IMR-90 (cell line): ENCODE data around the gene MYH11. TPM values are rescaled to one million over a fixed set of nuclear protein-coding genes. Genes with fewer than 3 reads are reported as not detected.

Experiments used
- ATAC-seq: fragments of 200-7000 bp; cut with Tn5 transposase; 2 replicates; pipeline ENCODE4 v1.9.1; 2020; ENCODE audit warnings: low read depth, mild to moderate bottlenecking, moderate library complexity
- BruUV-seq: library from RNA; stranded (reverse); fragments of 400-500 nt; replicated peaks from 2 replicates; lab custom pipeline; 2021; lab: Mats Ljungman, UMichigan
- CTCF ChIA-PET: fragments of 300-600 bp; formaldehyde crosslinking; extraction: SDS; loops from one replicate; lab custom pipeline; 2021; ENCODE audit warnings: antibody characterized with exemption; lab: Yijun Ruan, JAX
- POLR2A ChIA-PET: fragments of 300-600 bp; sonication (Branson Sonifier 250); formaldehyde crosslinking; loops from one replicate; lab custom pipeline; 2022; ENCODE audit warnings: antibody characterized with exemption; ENCODE audit not compliant: unreplicated experiment; lab: Charles Lee
- DNase-seq: peaks from one replicate; pipeline ENCODE4 v3.0.0; 2013
- H2AFZ ChIP-seq: replicated peaks from 2 replicates; pipeline ENCODE3; 2013; ENCODE audit warnings: low read length, mild to moderate bottlenecking; ENCODE audit not compliant: poor library complexity
- H2AK5ac ChIP-seq: 2 replicates; pipeline ENCODE4 v1.6.1; 2013; ENCODE audit warnings: low read depth, low read length, inconsistent platforms
- H2AK9ac ChIP-seq: replicated peaks from 2 replicates; pipeline ENCODE3; 2013; ENCODE audit warnings: mild to moderate bottlenecking, low read depth, low read length, moderate library complexity; ENCODE audit not compliant: poor library complexity
- H2BK120ac ChIP-seq: 2 replicates; pipeline ENCODE4 v1.6.1; 2013; ENCODE audit warnings: low read depth, low read length, inconsistent platforms
- H2BK15ac ChIP-seq: 3 replicates; pipeline ENCODE4 v1.6.1; 2013; ENCODE audit warnings: low read depth, low read length, inconsistent platforms
- H2BK20ac ChIP-seq: 2 replicates; pipeline ENCODE4 v1.6.1; 2013; ENCODE audit warnings: low read depth, mild to moderate bottlenecking, inconsistent platforms, low read length, moderate library complexity
- H2BK5ac ChIP-seq: 2 replicates; pipeline ENCODE4 v1.6.1; 2013; ENCODE audit warnings: mild to moderate bottlenecking, low read depth, low read length, inconsistent platforms; ENCODE audit not compliant: poor library complexity, severe bottlenecking
- H3K14ac ChIP-seq: replicated peaks from 2 replicates; pipeline ENCODE4 v1.6.1; 2013; ENCODE audit warnings: low read depth, low read length, inconsistent platforms
- H3K18ac ChIP-seq: 2 replicates; pipeline ENCODE4 v1.6.1; 2013; ENCODE audit warnings: low read depth, low read length, control low read depth
- H3K23ac ChIP-seq: 2 replicates; pipeline ENCODE4 v1.6.1; 2013; ENCODE audit warnings: low read depth, low read length, inconsistent platforms
- H3K27ac ChIP-seq: 2 replicates; pipeline ENCODE4 v1.5.1; 2013; ENCODE audit warnings: mild to moderate bottlenecking, control low read depth, low read length; ENCODE audit not compliant: insufficient read depth
- H3K27me3 ChIP-seq: 2 replicates; pipeline ENCODE4 v1.6.1; 2013; ENCODE audit warnings: low read length; ENCODE audit not compliant: control insufficient read depth, insufficient read depth
- H3K36me3 ChIP-seq: 2 replicates; pipeline ENCODE4 v1.6.1; 2013; ENCODE audit warnings: low read length, mixed read lengths; ENCODE audit not compliant: control insufficient read depth, insufficient read depth
- H3K4ac ChIP-seq: 2 replicates; pipeline ENCODE4 v1.6.1; 2013; ENCODE audit warnings: low read depth, low read length, inconsistent platforms
- H3K4me1 ChIP-seq: 2 replicates; pipeline ENCODE4 v1.6.1; 2013; ENCODE audit warnings: low read length, mixed read lengths; ENCODE audit not compliant: control insufficient read depth, insufficient read depth
- H3K4me2 ChIP-seq: 2 replicates; pipeline ENCODE4 v1.6.1; 2013; ENCODE audit warnings: low read depth, mild to moderate bottlenecking, control low read depth, low read length, moderate library complexity
- H3K4me3 ChIP-seq: 2 replicates; pipeline ENCODE4 v1.5.1; 2013; ENCODE audit warnings: low read depth, mild to moderate bottlenecking, control low read depth, low read length, moderate library complexity; ENCODE audit not compliant: insufficient read depth
- H3K56ac ChIP-seq: 2 replicates; pipeline ENCODE4 v1.6.1; 2013; ENCODE audit warnings: low read length, inconsistent platforms; ENCODE audit not compliant: insufficient read depth; ENCODE audit errors: extremely low read depth
- H3K79me1 ChIP-seq, 2 experiments: 2 replicates each; pipeline ENCODE4 v1.6.1; 2013; ENCODE audit warnings: low read length in 2 of 2, inconsistent platforms in 1 of 2, low read depth in 1 of 2
- H3K9ac ChIP-seq: 2 replicates; pipeline ENCODE4 v1.6.1; 2013; ENCODE audit warnings: low read depth, low read length, control low read depth
- H3K9me1 ChIP-seq: 2 replicates; pipeline ENCODE4 v1.6.1; 2013; ENCODE audit warnings: low read length, inconsistent platforms; ENCODE audit not compliant: insufficient read depth
- H3K9me3 ChIP-seq: 2 replicates; pipeline ENCODE4 v1.6.1; 2013; ENCODE audit warnings: low read length; ENCODE audit not compliant: control insufficient read depth, insufficient read depth
- H4K20me1 ChIP-seq: 2 replicates; pipeline ENCODE4 v1.6.1; 2013; ENCODE audit warnings: low read length, inconsistent platforms; ENCODE audit not compliant: insufficient read depth
- H4K5ac ChIP-seq: 2 replicates; pipeline ENCODE4 v1.6.1; 2013; ENCODE audit warnings: mild to moderate bottlenecking, low read depth, low read length, control low read depth
- H4K8ac ChIP-seq, 2 experiments: 2 replicates each; pipeline ENCODE4 v1.6.1; 2013; ENCODE audit warnings: low read depth in 2 of 2, low read length in 2 of 2, control low read depth in 1 of 2, inconsistent platforms in 1 of 2
- H4K91ac ChIP-seq: 2 replicates; pipeline ENCODE4 v1.6.1; 2013; ENCODE audit warnings: low read depth, low read length, inconsistent platforms; ENCODE audit not compliant: insufficient read depth
- CHD1 ChIP-seq: IDR thresholded peaks from 2 replicates; pipeline ENCODE4 v1.6.1; 2012; ENCODE audit warnings: low read depth, low read length, improper control_type of control experiment
- FOS ChIP-seq: fragments of 150-350 bp; IDR thresholded peaks from 2 replicates; pipeline ENCODE4 v1.6.1; 2016; ENCODE audit warnings: low read depth, low read length
- MAZ ChIP-seq: IDR thresholded peaks from 2 replicates; pipeline ENCODE4 v1.6.1; 2012; ENCODE audit warnings: low read depth, mild to moderate bottlenecking, low read length, improper control_type of control experiment, moderate library complexity, borderline replicate concordance
- USF2 ChIP-seq: fragments of 150-350 bp; IDR thresholded peaks from 2 replicates; pipeline ENCODE4 v1.6.1; 2017; ENCODE audit warnings: mild to moderate bottlenecking, antibody characterized with exemption, low read length, low read depth
- WGBS, 2 experiments: methylation state at CpG; one replicate each; pipeline versions ENCODE4 v1.1.5 to v1.1.7; 2013; ENCODE audit warnings: missing lambda C conversion rate in 2 of 2; ENCODE audit not compliant: insufficient read length in 1 of 2; ENCODE audit errors: extremely low coverage in 2 of 2; 5-methylcytosine and 5-hydroxymethylcytosine counted together
- dilution Hi-C: fragments of 300-500 bp; cut with HindIII; formaldehyde crosslinking; loops from one replicate; pipeline ENCODE4 v1.14.3; 2018; ENCODE audit warnings: low sequenced_read_pairs; ENCODE audit not compliant: unreplicated experiment
- in situ Hi-C: fragments of 300-500 bp; cut with MboI; formaldehyde crosslinking; loops from 3 replicates; pipeline ENCODE4 v1.14.3; 2019; ENCODE audit warnings: low sequenced_read_pairs, inconsistent platforms, mixed read lengths
- intact Hi-C: fragments of 100-400 bp; cut with micrococcal nuclease; formaldehyde crosslinking; loops from 2 replicates; pipeline ENCODE4 v1.10.0; 2022
- polyA plus RNA-seq, 3 experiments: library from polyadenylated mRNA; depleted of rRNA; stranded (reverse); fragments of >200 nt; gene quantifications; 2 replicates each; pipeline ENCODE4 v1.2.3, GENCODE V29; 2012; ENCODE audit warnings: low replicate concordance in 1 of 3
- total RNA-seq: library from RNA; depleted of rRNA; stranded (reverse); fragments of >200 nt; gene quantifications from 2 replicates; pipeline ENCODE4 v1.2.3, GENCODE V29; 2012
- TF ChIP-seq, protein P1 (sequence below): fragments of 150-350 bp; IDR thresholded peaks from 2 replicates; pipeline ENCODE4 v1.6.1; 2016; ENCODE audit warnings: low read depth, mild to moderate bottlenecking, low read length, moderate library complexity, borderline replicate concordance

MYH11 gene
- total and polyA plus RNA-seq, 2 of the 4 experiments (the other 2 are of a cell fraction): under 0.01 to 0.12 TPM

DNA sequence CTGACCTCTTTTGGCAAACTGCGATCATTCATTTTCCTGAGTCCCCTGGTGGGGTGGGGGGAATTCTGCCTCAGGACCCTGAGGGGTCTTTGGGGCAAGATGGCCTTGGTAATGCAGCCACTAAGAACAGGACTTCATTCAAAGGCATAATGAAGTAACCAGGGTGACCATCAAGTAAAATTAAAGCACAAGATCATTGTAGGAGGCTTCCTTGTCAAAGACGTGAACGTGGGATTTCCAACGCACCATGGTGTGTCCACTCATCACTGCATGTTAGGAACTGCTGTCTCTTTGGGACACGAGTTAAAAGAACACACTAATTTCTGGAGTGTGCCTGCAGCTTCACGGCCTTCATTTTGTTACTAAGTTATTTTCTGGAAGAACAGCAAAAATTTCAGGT is 155.5 kb downstream of the MYH11 start:
- POLR2A ChIA-PET: no interaction called here
- TF ChIP-seq MAZ: no peak
- TF ChIP-seq USF2: no peak
- TF ChIP-seq CHD1: no peak
- no peak for TF ChIP-seq FOS
- TF ChIP-seq, protein P1, sequence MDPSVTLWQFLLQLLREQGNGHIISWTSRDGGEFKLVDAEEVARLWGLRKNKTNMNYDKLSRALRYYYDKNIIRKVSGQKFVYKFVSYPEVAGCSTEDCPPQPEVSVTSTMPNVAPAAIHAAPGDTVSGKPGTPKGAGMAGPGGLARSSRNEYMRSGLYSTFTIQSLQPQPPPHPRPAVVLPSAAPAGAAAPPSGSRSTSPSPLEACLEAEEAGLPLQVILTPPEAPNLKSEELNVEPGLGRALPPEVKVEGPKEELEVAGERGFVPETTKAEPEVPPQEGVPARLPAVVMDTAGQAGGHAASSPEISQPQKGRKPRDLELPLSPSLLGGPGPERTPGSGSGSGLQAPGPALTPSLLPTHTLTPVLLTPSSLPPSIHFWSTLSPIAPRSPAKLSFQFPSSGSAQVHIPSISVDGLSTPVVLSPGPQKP: no peak
- no peaks in the 10 kb centered on the region for H3K9me3 ChIP-seq
- no peaks in the 10 kb centered on the region; the same call in 1 of the 2 replicates for H4K20me1 ChIP-seq
- ATAC-seq: no peak
- peaks cover 0 to 16% of the 10 kb centered on the region in 2 experiments; a peak in 2 of 4 replicates for H3K79me1 ChIP-seq
- H2AK9ac ChIP-seq: no peak overlapping the region
- no peak overlapping the region for H3K4ac ChIP-seq
- WGBS, 2 experiments: 100% methylated on average over 3 of the region's 6 CpGs; no CpG with 5 or more reads in 1 of the 2 experiments
- no peak overlapping the region for H3K56ac ChIP-seq
- H2BK20ac ChIP-seq: no peak overlapping the region
- CTCF ChIA-PET: no interaction called here
- no peak overlapping the region for H3K27ac ChIP-seq
- H2AK5ac ChIP-seq: no peak overlapping the region; the same call in 1 of the 2 replicates
- intact Hi-C loops: loop anchor here (5.0 to 10.0 kb wide), 4 partner anchors 49 to 493 kb away; partner anchors contain the start of gene NDE1
- no peak overlapping the region for H3K14ac ChIP-seq
- no peak overlapping the region for H2BK120ac ChIP-seq
- no peak overlapping the region for H3K4me2 ChIP-seq
- H3K4me1 ChIP-seq: peaks cover 2% of the 10 kb centered on the region
- in situ Hi-C loops: no loop called here
- H3K9ac ChIP-seq: no peak overlapping the region
- no TSS peak for BruUV-seq
- no peak overlapping the region for H3K23ac ChIP-seq
- no peak overlapping the region for H3K4me3 ChIP-seq
- no peak for DNase-seq
- H2BK5ac ChIP-seq: no peak overlapping the region
- no peak overlapping the region for H2BK15ac ChIP-seq
- H3K27me3 ChIP-seq: no peaks in the 10 kb centered on the region
- H3K36me3 ChIP-seq: peaks cover 39% of the 10 kb centered on the region
- H4K91ac ChIP-seq: no peak overlapping the region
- H4K8ac ChIP-seq: no peak overlapping the region
- H3K9me1 ChIP-seq: 0 out of 2 replicates have a peak, but pooled peaks cover 6% of the 10 kb centered on the region
- H2AFZ ChIP-seq: no peak overlapping the region
- H3K18ac ChIP-seq: no peak overlapping the region
- dilution Hi-C loops: no loop called here
- H4K5ac ChIP-seq: no peak overlapping the region
